ENCODE measurements around the gene TTLL11. TPM values are rescaled to one million over a fixed set of nuclear protein-coding genes. Genes with fewer than 3 reads are reported as not detected.

Gene TTLL11
- total RNA-seq, 4 donors from 2014 or later: 9.1 to 14.6 (median 9.7) TPM

Small RNA genes within 50 kb of the gene (microRNA-seq; reads per million reads assigned to microRNA genes)
- gene MIR4478 (ENCODE audit: borderline number of aligned reads in 1 of 2, borderline replicate concordance in 2 of 2): 0 reads per million in 2 donors

Other genes starting within 250 kb of the TTLL11 start
- gene NDUFA8, start 66.5 kb upstream of the TTLL11 start, total RNA-seq: 10 to 100 TPM; 17.2 to 33.8 (median 28.9) TPM
- gene MORN5, start 66.6 kb upstream of the TTLL11 start, total RNA-seq: not detected
- 1 to 10 TPM; 2.7 to 6.5 (median 4.4) TPM for gene LHX6, start 135.6 kb upstream of the TTLL11 start, total RNA-seq
- gene RBM18, start 171.5 kb upstream of the TTLL11 start, total RNA-seq: 10 to 100 TPM; 10.3 to 11.8 (median 11.1) TPM
- gene MRRF, start 171.6 kb upstream of the TTLL11 start, total RNA-seq: 10 to 100 TPM; 30.8 to 56.3 (median 39.9) TPM